Panc1 (cell line): ENCODE results near the gene RAB4A. TPM values are rescaled to one million over a fixed set of nuclear protein-coding genes. Genes with fewer than 3 reads are reported as not detected.

Experiments used
- ATAC-seq: fragments of 200-7000 bp; cut with Tn5 transposase; 2 replicates; pipeline ENCODE4 v1.9.1; 2020; ENCODE audit warnings: mild to moderate bottlenecking, moderate library complexity
- BruUV-seq: library from RNA; stranded (reverse); fragments of 400-500 nt; replicated peaks from 2 replicates; lab custom pipeline; 2021; lab: Mats Ljungman, UMichigan
- CTCF ChIA-PET: fragments of 300-600 bp; sonication (Branson Sonifier 250); formaldehyde crosslinking; loops from one replicate; lab custom pipeline; 2022; ENCODE audit warnings: antibody characterized with exemption; lab: Charles Lee
- POLR2A ChIA-PET: fragments of 300-600 bp; sonication (Branson Sonifier 250); formaldehyde crosslinking; loops from one replicate; lab custom pipeline; 2022; ENCODE audit warnings: antibody characterized with exemption; lab: Charles Lee
- DNase-seq: peaks from one replicate; pipeline ENCODE4 v3.0.0-alpha.2; 2010; ENCODE audit warnings: low read depth, low spot score
- H3K27ac ChIP-seq: 2 replicates; pipeline ENCODE4 v1.5.1; 2011; ENCODE audit warnings: mild to moderate bottlenecking, low read length, inconsistent platforms
- H3K27me3 ChIP-seq: fragments of 200-500 bp; sonication (Bioruptor generic); 2 replicates; pipeline ENCODE4 v1.6.0; 2014; ENCODE audit warnings: low read length, inconsistent platforms; ENCODE audit not compliant: control insufficient read depth, insufficient read depth
- H3K36me3 ChIP-seq: fragments of 200-500 bp; sonication (Bioruptor generic); 2 replicates; pipeline ENCODE4 v1.5.1; 2014; ENCODE audit warnings: inconsistent platforms, mild to moderate bottlenecking, low read length, moderate library complexity; ENCODE audit not compliant: control insufficient read depth, insufficient read depth
- H3K4me1 ChIP-seq: 2 replicates; pipeline ENCODE4 v1.5.1; 2011; ENCODE audit warnings: inconsistent platforms, mild to moderate bottlenecking, low read length, moderate library complexity; ENCODE audit not compliant: control insufficient read depth, insufficient read depth
- H3K4me3 ChIP-seq, 2 experiments: 2 replicates each; pipeline ENCODE4 v1.5.1; 2011 to 2012; ENCODE audit warnings: low read depth in 2 of 2, low read length in 2 of 2, mild to moderate bottlenecking in 2 of 2, inconsistent platforms in 1 of 2, moderate library complexity in 1 of 2
- H3K9me3 ChIP-seq: fragments of 200-500 bp; sonication (Bioruptor generic); 2 replicates; pipeline ENCODE4 v1.5.1; 2014; ENCODE audit warnings: low read depth, mild to moderate bottlenecking, inconsistent platforms, low read length, moderate library complexity; ENCODE audit not compliant: control insufficient read depth, insufficient read depth
- POLR2AphosphoS5 ChIP-seq: IDR thresholded peaks from 2 replicates; pipeline ENCODE4 v1.6.1; 2012; ENCODE audit warnings: mild to moderate bottlenecking, low read depth, low read length, moderate library complexity
- SIN3A ChIP-seq: IDR thresholded peaks from 2 replicates; pipeline ENCODE4 v1.6.1; 2012; ENCODE audit warnings: low read depth, mild to moderate bottlenecking, low read length, moderate library complexity, borderline replicate concordance; ENCODE audit not compliant: insufficient read depth
- TCF7L2 ChIP-seq: IDR thresholded peaks from 2 replicates; pipeline ENCODE4 v1.6.1; 2011; ENCODE audit warnings: mild to moderate bottlenecking, low read depth, low read length, inconsistent platforms
- in situ Hi-C: cut with HindIII; loops from 2 replicates; pipeline ENCODE4 v1.10.0; 2016; ENCODE audit warnings: low sequenced_read_pairs, low pct_unique_long_range_greater_than_20kb
- intact Hi-C: fragments of 100-400 bp; cut with micrococcal nuclease; formaldehyde crosslinking; loops from one replicate; pipeline ENCODE4 v1.10.0; 2022; ENCODE audit not compliant: unreplicated experiment
- total RNA-seq: library from RNA; stranded (reverse); gene quantifications from one replicate; pipeline ENCODE4 v1.2.1, GENCODE V29; 2021; ENCODE audit not compliant: unreplicated experiment
- TF ChIP-seq, protein P1 (sequence below): fragments of 450-650 bp; IDR thresholded peaks from 2 replicates; pipeline ENCODE4 v1.5.1; 2017; ENCODE audit warnings: mild to moderate bottlenecking
- TF ChIP-seq, protein P2 (sequence below), 2 experiments: IDR thresholded peaks; 2 replicates each; pipeline ENCODE4 v1.6.1; 2011 to 2012; ENCODE audit warnings: low read depth in 2 of 2, control low read depth in 1 of 2, low read length in 1 of 2, mild to moderate bottlenecking in 1 of 2, moderate library complexity in 1 of 2; ENCODE audit not compliant: insufficient read depth in 1 of 2

RAB4A gene
- total RNA-seq, 1 experiment from 2014 or later, result 73.0 TPM

DNA sequence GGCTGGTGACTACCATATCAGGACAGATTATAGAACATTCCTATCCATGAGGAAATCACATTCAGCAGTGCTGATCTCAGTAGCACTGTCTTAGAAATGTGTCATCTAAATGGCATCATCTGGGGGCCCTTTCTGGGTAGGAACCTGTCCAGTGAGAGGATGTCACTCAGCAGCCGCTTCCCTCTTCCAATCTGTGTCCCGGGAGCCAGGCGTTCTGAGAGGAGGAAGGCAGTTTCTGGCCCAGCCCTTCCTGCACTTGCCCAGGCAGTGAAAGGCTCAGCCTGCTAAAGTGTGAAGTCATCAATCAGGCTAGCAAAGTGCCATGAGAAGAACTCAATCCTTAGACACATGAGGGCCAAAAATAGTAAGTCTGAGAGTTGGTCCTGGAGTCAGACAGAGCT, 25.6 kb downstream of the RAB4A start:
- peaks cover 5% of the 10 kb centered on the region; the same call in 1 of the 2 replicates for H3K36me3 ChIP-seq
- ATAC-seq (no peak), DNase-seq (no peak)
- ChIA-PET POLR2A (no interaction called here), CTCF (no interaction called here)
- no peak overlapping the region for H3K4me3 ChIP-seq
- no peak overlapping the region for H3K27ac ChIP-seq
- no TSS peak for BruUV-seq
- intact Hi-C loops (no loop called here), in situ Hi-C loops (no loop called here)
- no peaks in the 10 kb centered on the region for H3K9me3 ChIP-seq
- no peaks in the 10 kb centered on the region for H3K27me3 ChIP-seq
- no peak for TF ChIP-seq TCF7L2
- TF ChIP-seq POLR2AphosphoS5, result no peak
- TF ChIP-seq, protein P1, sequence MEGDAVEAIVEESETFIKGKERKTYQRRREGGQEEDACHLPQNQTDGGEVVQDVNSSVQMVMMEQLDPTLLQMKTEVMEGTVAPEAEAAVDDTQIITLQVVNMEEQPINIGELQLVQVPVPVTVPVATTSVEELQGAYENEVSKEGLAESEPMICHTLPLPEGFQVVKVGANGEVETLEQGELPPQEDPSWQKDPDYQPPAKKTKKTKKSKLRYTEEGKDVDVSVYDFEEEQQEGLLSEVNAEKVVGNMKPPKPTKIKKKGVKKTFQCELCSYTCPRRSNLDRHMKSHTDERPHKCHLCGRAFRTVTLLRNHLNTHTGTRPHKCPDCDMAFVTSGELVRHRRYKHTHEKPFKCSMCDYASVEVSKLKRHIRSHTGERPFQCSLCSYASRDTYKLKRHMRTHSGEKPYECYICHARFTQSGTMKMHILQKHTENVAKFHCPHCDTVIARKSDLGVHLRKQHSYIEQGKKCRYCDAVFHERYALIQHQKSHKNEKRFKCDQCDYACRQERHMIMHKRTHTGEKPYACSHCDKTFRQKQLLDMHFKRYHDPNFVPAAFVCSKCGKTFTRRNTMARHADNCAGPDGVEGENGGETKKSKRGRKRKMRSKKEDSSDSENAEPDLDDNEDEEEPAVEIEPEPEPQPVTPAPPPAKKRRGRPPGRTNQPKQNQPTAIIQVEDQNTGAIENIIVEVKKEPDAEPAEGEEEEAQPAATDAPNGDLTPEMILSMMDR, result no peak
- TF ChIP-seq, protein P2, sequence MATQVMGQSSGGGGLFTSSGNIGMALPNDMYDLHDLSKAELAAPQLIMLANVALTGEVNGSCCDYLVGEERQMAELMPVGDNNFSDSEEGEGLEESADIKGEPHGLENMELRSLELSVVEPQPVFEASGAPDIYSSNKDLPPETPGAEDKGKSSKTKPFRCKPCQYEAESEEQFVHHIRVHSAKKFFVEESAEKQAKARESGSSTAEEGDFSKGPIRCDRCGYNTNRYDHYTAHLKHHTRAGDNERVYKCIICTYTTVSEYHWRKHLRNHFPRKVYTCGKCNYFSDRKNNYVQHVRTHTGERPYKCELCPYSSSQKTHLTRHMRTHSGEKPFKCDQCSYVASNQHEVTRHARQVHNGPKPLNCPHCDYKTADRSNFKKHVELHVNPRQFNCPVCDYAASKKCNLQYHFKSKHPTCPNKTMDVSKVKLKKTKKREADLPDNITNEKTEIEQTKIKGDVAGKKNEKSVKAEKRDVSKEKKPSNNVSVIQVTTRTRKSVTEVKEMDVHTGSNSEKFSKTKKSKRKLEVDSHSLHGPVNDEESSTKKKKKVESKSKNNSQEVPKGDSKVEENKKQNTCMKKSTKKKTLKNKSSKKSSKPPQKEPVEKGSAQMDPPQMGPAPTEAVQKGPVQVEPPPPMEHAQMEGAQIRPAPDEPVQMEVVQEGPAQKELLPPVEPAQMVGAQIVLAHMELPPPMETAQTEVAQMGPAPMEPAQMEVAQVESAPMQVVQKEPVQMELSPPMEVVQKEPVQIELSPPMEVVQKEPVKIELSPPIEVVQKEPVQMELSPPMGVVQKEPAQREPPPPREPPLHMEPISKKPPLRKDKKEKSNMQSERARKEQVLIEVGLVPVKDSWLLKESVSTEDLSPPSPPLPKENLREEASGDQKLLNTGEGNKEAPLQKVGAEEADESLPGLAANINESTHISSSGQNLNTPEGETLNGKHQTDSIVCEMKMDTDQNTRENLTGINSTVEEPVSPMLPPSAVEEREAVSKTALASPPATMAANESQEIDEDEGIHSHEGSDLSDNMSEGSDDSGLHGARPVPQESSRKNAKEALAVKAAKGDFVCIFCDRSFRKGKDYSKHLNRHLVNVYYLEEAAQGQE (IDR thresholded peaks at IDR 0.05; ENCODE audit: insufficient read depth in 1 of 2, low read depth in 2 of 2, low read length in 1 of 2), result no peak
- TF ChIP-seq SIN3A, result no peak
- H3K4me1 ChIP-seq, result no peaks in the 10 kb centered on the region

DNA sequence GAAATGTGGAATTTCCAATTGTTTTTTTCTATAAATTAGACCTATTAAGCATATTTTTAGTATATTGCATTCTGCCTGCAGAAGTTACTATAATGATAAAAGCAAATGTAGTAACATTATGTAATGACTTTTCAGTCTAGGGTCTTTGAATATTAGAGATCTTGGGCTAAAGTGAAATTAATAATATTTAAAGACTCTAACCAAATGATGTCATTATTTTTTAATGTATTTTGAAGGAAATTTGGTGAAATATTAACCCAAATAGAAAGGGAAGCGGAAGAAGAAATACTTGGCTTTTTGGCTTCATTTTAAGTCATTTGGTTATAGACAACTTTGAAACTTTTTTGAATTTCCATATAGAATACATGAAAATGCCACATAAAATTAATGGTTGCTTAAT, 26.8 kb downstream of the RAB4A start:
- no peaks in the 10 kb centered on the region for H3K27me3 ChIP-seq
- ChIA-PET POLR2A (no interaction called here), CTCF (no interaction called here)
- no peak for TF ChIP-seq SIN3A
- no peak for TF ChIP-seq POLR2AphosphoS5
- ATAC-seq (no peak), DNase-seq (no peak)
- intact Hi-C loops (no loop called here), in situ Hi-C loops (no loop called here)
- peaks cover 5% of the 10 kb centered on the region; the same call in 1 of the 2 replicates for H3K36me3 ChIP-seq
- H3K9me3 ChIP-seq, result no peaks in the 10 kb centered on the region
- no peaks in the 10 kb centered on the region for H3K4me1 ChIP-seq
- H3K27ac ChIP-seq, result no peak overlapping the region
- H3K4me3 ChIP-seq, result no peak overlapping the region
- BruUV-seq, result no TSS peak

DNA sequence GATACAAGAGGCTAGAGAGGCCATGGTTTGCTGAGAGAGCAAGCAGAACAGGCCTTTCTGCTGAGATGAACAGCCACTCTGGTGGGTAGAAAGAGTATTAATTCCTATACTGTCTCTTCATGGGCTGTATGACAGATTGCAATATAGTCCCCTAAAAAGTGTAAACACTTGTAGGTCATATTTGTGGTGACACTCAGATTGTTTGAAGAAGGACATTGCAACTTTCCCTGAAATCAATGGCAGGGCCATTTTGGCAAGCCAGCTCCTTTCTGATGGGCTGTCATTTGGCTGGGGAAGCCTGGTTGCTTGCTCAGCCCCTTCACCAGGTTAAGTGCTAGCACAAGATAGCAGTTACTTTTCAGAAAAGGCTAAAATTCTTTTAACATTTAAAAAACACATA, 27.5 kb downstream of the RAB4A start:
- ChIA-PET POLR2A (no interaction called here), CTCF (no interaction called here)
- Histone ChIP-seq H3K9me3 (no peaks in the 10 kb centered on the region), H3K4me1 (no peaks in the 10 kb centered on the region), H3K36me3 (peaks cover 5% of the 10 kb centered on the region; the same call in 1 of the 2 replicates), H3K27me3 (no peaks in the 10 kb centered on the region), H3K27ac (no peak overlapping the region), H3K4me3 (no peak overlapping the region)
- DNase-seq (no peak), ATAC-seq (no peak)
- in situ Hi-C loops (no loop called here), intact Hi-C loops (no loop called here)
- TF ChIP-seq, protein P1, result no peak
- TF ChIP-seq SIN3A, result no peak
- TF ChIP-seq, protein P2 (IDR thresholded peaks at IDR 0.05; ENCODE audit: insufficient read depth in 1 of 2, low read depth in 2 of 2, low read length in 1 of 2), result no peak
- no peak for TF ChIP-seq TCF7L2
- TF ChIP-seq POLR2AphosphoS5, result no peak
- BruUV-seq, result no TSS peak
